Parathyroid adenoma (tissue), 2 donors: ENCODE results near the gene OCLN.
A peak's percentile ranks its signal among the peaks of the same experiment; 100 is the strongest.
"Not testable (repeated sequence)": the region's sequence is repeated elsewhere in the genome, so short reads cannot be mapped to it uniquely, and the experiment has no call there.

ENCODE experiments used
- H2AFZ ChIP-seq: fragments of 300-600 bp; sonication (generic); one replicate; pipeline ENCODE4 v1.7.0; 2017; ENCODE audit warnings: antibody characterized with exemption, mild to moderate bottlenecking
- H3K27ac ChIP-seq: fragments of 300-600 bp; sonication (generic); one replicate; pipeline ENCODE4 v1.7.0; 2017
- H3K27me3 ChIP-seq: fragments of 300-600 bp; sonication (generic); one replicate; pipeline ENCODE4 v1.7.0; 2017; ENCODE audit warnings: low read length; ENCODE audit not compliant: control insufficient read depth, insufficient read depth
- H3K36me3 ChIP-seq: fragments of 300-600 bp; sonication (generic); one replicate; pipeline ENCODE4 v1.7.0; 2017; ENCODE audit warnings: low read length; ENCODE audit not compliant: control insufficient read depth, insufficient read depth
- H3K4me1 ChIP-seq: fragments of 300-600 bp; sonication (generic); one replicate; pipeline ENCODE4 v1.7.0; 2017; ENCODE audit warnings: control low read depth
- H3K4me2 ChIP-seq: fragments of 300-600 bp; sonication (generic); one replicate; pipeline ENCODE4 v1.7.0; 2017; ENCODE audit warnings: low read length
- H3K4me3 ChIP-seq: fragments of 300-600 bp; sonication (generic); one replicate; pipeline ENCODE4 v1.7.0; 2017; ENCODE audit warnings: low read depth, low read length
- H3K79me2 ChIP-seq: fragments of 300-600 bp; sonication (generic); one replicate; pipeline ENCODE4 v1.7.0; 2017; ENCODE audit warnings: control low read depth
- H3K9ac ChIP-seq: fragments of 300-600 bp; sonication (generic); one replicate; pipeline ENCODE4 v1.7.0; 2017; ENCODE audit warnings: mild to moderate bottlenecking
- H3K9me3 ChIP-seq: fragments of 300-600 bp; sonication (generic); one replicate; pipeline ENCODE4 v1.7.0; 2017; ENCODE audit warnings: low read length; ENCODE audit not compliant: control insufficient read depth
- TF ChIP-seq, protein P1 (sequence below): fragments of 300-600 bp; sonication (generic); IDR thresholded peaks from one replicate; pipeline ENCODE4 v1.7.0; 2017; ENCODE audit warnings: antibody characterized with exemption, mild to moderate bottlenecking
- donor health status: primary hyperparathyroidism.

Gene OCLN, protein sequence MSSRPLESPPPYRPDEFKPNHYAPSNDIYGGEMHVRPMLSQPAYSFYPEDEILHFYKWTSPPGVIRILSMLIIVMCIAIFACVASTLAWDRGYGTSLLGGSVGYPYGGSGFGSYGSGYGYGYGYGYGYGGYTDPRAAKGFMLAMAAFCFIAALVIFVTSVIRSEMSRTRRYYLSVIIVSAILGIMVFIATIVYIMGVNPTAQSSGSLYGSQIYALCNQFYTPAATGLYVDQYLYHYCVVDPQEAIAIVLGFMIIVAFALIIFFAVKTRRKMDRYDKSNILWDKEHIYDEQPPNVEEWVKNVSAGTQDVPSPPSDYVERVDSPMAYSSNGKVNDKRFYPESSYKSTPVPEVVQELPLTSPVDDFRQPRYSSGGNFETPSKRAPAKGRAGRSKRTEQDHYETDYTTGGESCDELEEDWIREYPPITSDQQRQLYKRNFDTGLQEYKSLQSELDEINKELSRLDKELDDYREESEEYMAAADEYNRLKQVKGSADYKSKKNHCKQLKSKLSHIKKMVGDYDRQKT

DNA sequence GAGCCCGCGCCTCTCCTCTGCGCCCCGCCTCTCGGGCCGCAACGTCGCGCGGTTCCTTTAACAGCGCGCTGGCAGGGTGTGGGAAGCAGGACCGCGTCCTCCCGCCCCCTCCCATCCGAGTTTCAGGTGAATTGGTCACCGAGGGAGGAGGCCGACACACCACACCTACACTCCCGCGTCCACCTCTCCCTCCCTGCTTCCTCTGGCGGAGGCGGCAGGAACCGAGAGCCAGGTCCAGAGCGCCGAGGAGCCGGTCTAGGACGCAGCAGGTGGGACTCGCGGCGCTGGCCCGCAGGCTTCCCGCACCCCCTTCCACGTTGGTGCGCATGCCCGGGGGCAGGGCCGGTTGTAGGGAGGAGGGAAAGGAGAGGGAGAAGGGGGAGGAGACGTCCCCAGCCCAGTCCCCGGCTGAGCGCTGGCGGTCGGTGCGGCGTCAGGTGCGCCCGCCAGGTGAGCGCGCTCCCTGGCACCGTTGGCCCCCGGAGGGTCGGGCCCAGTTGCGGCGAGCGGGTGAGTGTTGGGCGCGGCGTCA, at the start of gene OCLN:
Gene OCLN, plus strand, starts transcription at position 400 of the 532 bp plus-strand sequence. CDS start 11,455 bp downstream, outside the sequence.
- H3K27me3 ChIP-seq = no peaks in the 10 kb centered on the region
- H3K79me2 ChIP-seq = peaks cover 4% of the 10 kb centered on the region
- TF ChIP-seq, protein P1, sequence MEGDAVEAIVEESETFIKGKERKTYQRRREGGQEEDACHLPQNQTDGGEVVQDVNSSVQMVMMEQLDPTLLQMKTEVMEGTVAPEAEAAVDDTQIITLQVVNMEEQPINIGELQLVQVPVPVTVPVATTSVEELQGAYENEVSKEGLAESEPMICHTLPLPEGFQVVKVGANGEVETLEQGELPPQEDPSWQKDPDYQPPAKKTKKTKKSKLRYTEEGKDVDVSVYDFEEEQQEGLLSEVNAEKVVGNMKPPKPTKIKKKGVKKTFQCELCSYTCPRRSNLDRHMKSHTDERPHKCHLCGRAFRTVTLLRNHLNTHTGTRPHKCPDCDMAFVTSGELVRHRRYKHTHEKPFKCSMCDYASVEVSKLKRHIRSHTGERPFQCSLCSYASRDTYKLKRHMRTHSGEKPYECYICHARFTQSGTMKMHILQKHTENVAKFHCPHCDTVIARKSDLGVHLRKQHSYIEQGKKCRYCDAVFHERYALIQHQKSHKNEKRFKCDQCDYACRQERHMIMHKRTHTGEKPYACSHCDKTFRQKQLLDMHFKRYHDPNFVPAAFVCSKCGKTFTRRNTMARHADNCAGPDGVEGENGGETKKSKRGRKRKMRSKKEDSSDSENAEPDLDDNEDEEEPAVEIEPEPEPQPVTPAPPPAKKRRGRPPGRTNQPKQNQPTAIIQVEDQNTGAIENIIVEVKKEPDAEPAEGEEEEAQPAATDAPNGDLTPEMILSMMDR = no peak
- no peaks in the 10 kb centered on the region for H3K4me1 ChIP-seq
- peak within 1 kb of the TSS; percentile 78 for H3K4me3 ChIP-seq
- H3K4me2 ChIP-seq = peak within 1 kb of the TSS; percentile 83
- H3K9ac ChIP-seq = no peak within 1 kb of the TSS
- no peaks in the 10 kb centered on the region for H3K9me3 ChIP-seq
- peak within 1 kb of the TSS; percentile 56 for H3K27ac ChIP-seq
- no peaks in the 10 kb centered on the region for H3K36me3 ChIP-seq
- peak within 1 kb of the TSS; percentile 84 for H2AFZ ChIP-seq

DNA sequence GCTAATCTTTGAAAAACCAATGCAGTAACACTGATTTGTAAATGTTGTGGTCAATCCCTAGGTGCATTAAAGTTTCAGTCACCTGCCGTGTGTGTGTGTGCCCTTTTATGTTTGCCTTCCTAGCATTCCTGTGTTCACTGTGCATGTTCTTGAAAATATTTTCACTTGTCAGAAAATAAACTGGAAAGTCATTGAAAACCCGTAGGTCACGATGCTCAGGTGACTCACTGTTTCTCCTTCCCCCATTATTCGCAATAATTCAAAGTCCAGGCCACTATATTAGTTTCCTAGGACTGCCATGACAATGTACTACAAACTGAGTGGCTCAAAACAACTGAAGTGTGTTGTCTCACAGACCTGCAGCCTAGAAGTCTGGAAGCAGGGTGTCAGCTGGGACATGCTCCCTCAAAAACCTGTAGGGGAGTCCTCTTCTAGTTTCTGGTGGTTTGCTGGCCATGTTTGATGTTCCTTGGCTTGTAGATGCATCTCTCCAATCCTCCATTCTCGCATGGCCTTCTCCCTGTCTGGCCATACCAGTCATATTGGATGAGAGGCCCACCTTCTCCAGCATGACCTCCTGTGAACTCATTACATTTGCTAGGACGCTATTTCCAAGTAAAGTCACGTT, 48.3 kb upstream of the OCLN start:
- H3K9ac ChIP-seq = no peak overlapping the region
- H3K36me3 ChIP-seq = no peaks in the 10 kb centered on the region
- no peak overlapping the region for H3K4me2 ChIP-seq
- no peak overlapping the region for H3K27ac ChIP-seq
- H3K4me1 ChIP-seq = no peaks in the 10 kb centered on the region
- H3K79me2 ChIP-seq = no peaks in the 10 kb centered on the region
- H2AFZ ChIP-seq = no peak overlapping the region
- no peaks in the 10 kb centered on the region for H3K9me3 ChIP-seq
- no peaks in the 10 kb centered on the region for H3K27me3 ChIP-seq
- TF ChIP-seq, protein P1 = no peak
- no peak overlapping the region for H3K4me3 ChIP-seq

DNA sequence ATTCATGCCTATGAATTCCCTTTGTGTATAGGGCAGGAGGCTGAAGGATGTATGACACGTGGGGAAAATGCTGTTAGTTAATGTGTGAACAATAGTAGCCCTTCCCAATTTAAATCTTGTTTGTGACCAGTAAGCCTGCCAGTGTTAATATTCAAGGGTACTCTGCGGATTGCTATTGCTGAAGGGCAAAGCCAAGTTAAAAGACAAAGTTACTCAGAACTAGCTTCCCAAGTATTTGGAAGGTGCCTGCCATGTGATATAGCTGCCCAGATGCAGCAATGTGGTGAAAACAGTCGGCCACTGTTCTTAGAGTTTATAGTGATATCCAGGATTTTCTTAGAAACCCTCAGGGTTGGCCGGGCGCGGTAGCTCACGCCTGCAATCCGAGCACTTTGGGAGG, 43.1 kb upstream of the OCLN start:
- H3K27ac ChIP-seq = no peak overlapping the region
- TF ChIP-seq, protein P1 = no peak
- H3K9me3 ChIP-seq = no peaks in the 10 kb centered on the region
- no peak overlapping the region for H3K4me2 ChIP-seq
- no peaks in the 10 kb centered on the region for H3K36me3 ChIP-seq
- no peak overlapping the region for H2AFZ ChIP-seq
- no peak overlapping the region for H3K4me3 ChIP-seq
- H3K9ac ChIP-seq = no peak overlapping the region
- H3K27me3 ChIP-seq = no peaks in the 10 kb centered on the region
- H3K4me1 ChIP-seq = no peaks in the 10 kb centered on the region
- no peaks in the 10 kb centered on the region for H3K79me2 ChIP-seq

DNA sequence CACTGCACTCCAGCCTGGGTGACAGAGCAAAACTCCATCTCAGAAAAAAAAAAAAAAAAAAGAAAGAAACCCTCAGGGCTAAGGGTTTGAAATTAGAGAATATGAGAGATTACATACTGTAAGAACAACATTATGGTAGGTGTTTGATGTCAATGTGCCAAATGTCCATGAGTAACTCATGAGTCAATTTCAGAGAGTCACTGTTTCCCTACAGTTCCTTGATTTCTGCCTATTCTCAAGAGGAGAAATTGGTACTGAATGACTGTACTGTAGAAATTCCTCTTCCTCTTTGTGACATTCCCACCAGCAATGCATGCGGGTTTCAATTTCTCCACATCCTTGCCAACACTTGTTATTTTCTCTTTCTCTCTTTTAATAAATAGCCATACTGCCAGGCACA, 42.5 kb upstream of the OCLN start:
- no peaks in the 10 kb centered on the region for H3K4me1 ChIP-seq
- H2AFZ ChIP-seq = no peak overlapping the region
- no peaks in the 10 kb centered on the region for H3K36me3 ChIP-seq
- TF ChIP-seq, protein P1 = no peak
- no peaks in the 10 kb centered on the region for H3K79me2 ChIP-seq
- H3K9ac ChIP-seq = no peak overlapping the region
- no peak overlapping the region for H3K27ac ChIP-seq
- no peak overlapping the region for H3K4me2 ChIP-seq
- no peak overlapping the region for H3K4me3 ChIP-seq
- no peaks in the 10 kb centered on the region for H3K27me3 ChIP-seq
- H3K9me3 ChIP-seq = no peaks in the 10 kb centered on the region

DNA sequence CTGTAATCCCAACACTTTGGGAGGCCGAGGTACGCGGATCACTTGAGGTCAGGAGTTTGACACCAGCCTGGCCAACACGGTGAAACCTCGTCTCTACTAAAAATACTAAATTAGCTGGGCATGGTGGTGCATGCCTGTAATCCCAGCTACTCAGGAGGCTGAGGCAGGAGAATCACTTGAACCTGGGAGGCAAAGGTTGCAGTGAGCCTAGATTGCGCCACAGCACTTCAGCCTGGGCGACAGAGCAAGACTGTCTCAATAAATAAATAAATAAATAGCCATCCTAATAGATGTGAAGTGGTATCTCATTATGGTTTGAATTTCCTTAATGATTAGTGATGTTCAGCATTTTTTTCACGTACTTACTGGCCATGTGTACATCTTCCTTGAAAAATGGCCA, 42.1 kb upstream of the OCLN start:
- H3K27ac ChIP-seq, H3K36me3 ChIP-seq, H3K4me2 ChIP-seq, H2AFZ ChIP-seq, H3K9ac ChIP-seq, H3K79me2 ChIP-seq, H3K4me3 ChIP-seq, H3K4me1 ChIP-seq, H3K9me3 ChIP-seq, H3K27me3 ChIP-seq: not testable (repeated sequence)
